Posterior vena cava (tissue), 2 donors: ENCODE data around the gene SYNDIG1. TPM values are rescaled to one million over a fixed set of nuclear protein-coding genes. Genes with fewer than 3 reads are reported as not detected.

Source experiments
- DNase-seq: peaks from one replicate; pipeline ENCODE4 v3.0.0-alpha.2; 2020; ENCODE audit warnings: low spot score
- intact Hi-C, 2 donors: fragments of 100-400 bp; cut with DNase I; formaldehyde crosslinking; loops; one replicate each; pipeline versions ENCODE4 v1.14.1 to v1.14.2; 2022 to 2023
- total RNA-seq, 2 donors: library from RNA; stranded (reverse); fragmentation: NEBNext Ultra II Directional; extraction: Animal tissue kit (Norgen Biotek cat#: 25700); gene quantifications; one replicate each; pipeline ENCODE4 v1.2.1, GENCODE V29; 2021
- donor health status: DM: yes; HTN: yes; CAD: no.
- donor health status: DM: yes; HTN: yes; CAD: no.

The SYNDIG1 gene
- total RNA-seq, 2 donors from 2014 or later: 11.3 to 22.5 TPM

GRCh38 chr20:24684956-24685691 lies 215.7 kb downstream of the SYNDIG1 start:
- DNase-seq: peak; percentile 76
- intact Hi-C loops: no loop called here

- intact Hi-C loops: no loop called here
- DNase-seq: peak; percentile 51
Observed at GRCh38 chr20:24685736-24686135, 216.3 kb downstream of the SYNDIG1 start.

- intact Hi-C loops: no loop called here
- peak; percentile 35 for DNase-seq
Observed at GRCh38 chr20:24686156-24686555, 216.7 kb downstream of the SYNDIG1 start.

GRCh38 chr20:24690408-24690807 lies 221.0 kb downstream of the SYNDIG1 start:
- intact Hi-C loops: no loop called here
- DNase-seq: no peak

GRCh38 chr20:24691901-24692351 lies 222.5 kb downstream of the SYNDIG1 start:
- no peak for DNase-seq

GRCh38 chr20:24692446-24693200 lies 223.2 kb downstream of the SYNDIG1 start:
- intact Hi-C loops: no loop called here
- no peak for DNase-seq

More at GRCh38 chr20:24691901-24692351, 222.5 kb downstream of the SYNDIG1 start:
- intact Hi-C loops: no loop called here

GRCh38 chr20:24693466-24694156 lies 224.2 kb downstream of the SYNDIG1 start:
- DNase-seq: no peak
- intact Hi-C loops: no loop called here

- DNase-seq: peak; percentile 81
Observed at GRCh38 chr20:24694157-24694726, 224.8 kb downstream of the SYNDIG1 start.

GRCh38 chr20:24694727-24695528 lies 225.5 kb downstream of the SYNDIG1 start:
- peak; percentile 82 for DNase-seq
- intact Hi-C loops: no loop called here

More at GRCh38 chr20:24694157-24694726, 224.8 kb downstream of the SYNDIG1 start:
- intact Hi-C loops: no loop called here

GRCh38 chr20:24695529-24696225 lies 226.2 kb downstream of the SYNDIG1 start:
- intact Hi-C loops: no loop called here
- no peak for DNase-seq

GRCh38 chr20:24696396-24696795 lies 227.0 kb downstream of the SYNDIG1 start:
- no peak for DNase-seq
- intact Hi-C loops: no loop called here

- intact Hi-C loops: no loop called here
- no peak for DNase-seq
Observed at GRCh38 chr20:24697411-24697810, 228.0 kb downstream of the SYNDIG1 start.

GRCh38 chr20:24698189-24698588 lies 228.8 kb downstream of the SYNDIG1 start:
- intact Hi-C loops: no loop called here
- no peak for DNase-seq

GRCh38 chr20:24698706-24699206 lies 229.3 kb downstream of the SYNDIG1 start:
- intact Hi-C loops: no loop called here
- no peak for DNase-seq

GRCh38 chr20:24699321-24700165 lies 230.1 kb downstream of the SYNDIG1 start:
- intact Hi-C loops: no loop called here
- DNase-seq: no peak

- intact Hi-C loops: no loop called here
- DNase-seq: no peak
Observed at GRCh38 chr20:24700166-24700860, 230.9 kb downstream of the SYNDIG1 start.

- DNase-seq: no peak
- intact Hi-C loops: no loop called here
Observed at GRCh38 chr20:24701027-24701426, 231.6 kb downstream of the SYNDIG1 start.
